Urothelium cell line (cell line): Measurements from ENCODE around the gene ACTL7B.

Experiments
- DNase-seq: peaks from one replicate; pipeline ENCODE4 v3.0.0; 2011; ENCODE audit warnings: low spot score, mixed read lengths
- FAIRE-seq: peaks from 2 replicates; lab custom pipeline; 2011; peaks lifted over from hg19 to GRCh38; lab: Jason Lieb, UNC

Gene ACTL7B

GRCh38 chr9:108809269-108809668, 46.5 kb downstream of the ACTL7B start:
- FAIRE-seq, result no peak
- DNase-seq, result no peak
